PC-3 (cell line): Measurements from ENCODE around the gene ADAMTS6.

Source experiments
- CTCF ChIP-seq: fragments of 300-600 bp; sonication (generic); conservative IDR thresholded peaks from 2 replicates; pipeline ENCODE4 v1.5.1; 2017; ENCODE audit warnings: antibody characterized with exemption, low read depth, mild to moderate bottlenecking, low read length
- EZH2 ChIP-seq: fragments of 300-600 bp; sonication (generic); IDR thresholded peaks from one replicate; pipeline ENCODE4 v1.6.1; 2017; ENCODE audit warnings: antibody characterized with exemption, mild to moderate bottlenecking, low read length; ENCODE audit not compliant: unreplicated experiment

GRCh38 chr5:65411356-65411755, 70.4 kb downstream of the ADAMTS6 start:
- TF ChIP-seq CTCF (no peak), EZH2 (no peak)
